IPS-20b (cell line): ENCODE data around the gene TMEM132E.

ENCODE experiments used
- H3K27ac ChIP-seq: one replicate; pipeline ENCODE4 v1.5.1; 2013; ENCODE audit warnings: low read length
- H3K27me3 ChIP-seq: 2 replicates; pipeline ENCODE4 v1.6.1; 2013; ENCODE audit warnings: mild to moderate bottlenecking, low read length, inconsistent platforms; ENCODE audit not compliant: insufficient read depth
- H3K36me3 ChIP-seq: 2 replicates; pipeline ENCODE4 v1.6.1; 2013; ENCODE audit warnings: low read depth, mild to moderate bottlenecking, inconsistent platforms, low read length, moderate library complexity; ENCODE audit not compliant: insufficient read depth
- H3K4me1 ChIP-seq: 2 replicates; pipeline ENCODE4 v1.6.1; 2013; ENCODE audit warnings: mild to moderate bottlenecking, control low read depth, inconsistent platforms, low read length, moderate library complexity; ENCODE audit not compliant: insufficient read depth
- H3K4me3 ChIP-seq: 2 replicates; pipeline ENCODE4 v1.5.1; 2013; ENCODE audit warnings: mild to moderate bottlenecking, low read length, inconsistent platforms
- H3K9ac ChIP-seq: 2 replicates; pipeline ENCODE4 v1.6.1; 2013; ENCODE audit warnings: low read depth, mild to moderate bottlenecking, inconsistent platforms, low read length, moderate library complexity
- H3K9me3 ChIP-seq: 2 replicates; pipeline ENCODE4 v1.6.1; 2013; ENCODE audit warnings: mild to moderate bottlenecking, low read depth, low read length, inconsistent platforms; ENCODE audit not compliant: insufficient read depth

TMEM132E gene

GRCh38 chr17:34623856-34624766 is 44.7 kb downstream of the TMEM132E start:
- Histone ChIP-seq H3K9ac (no peak overlapping the region), H3K27me3 (peaks cover 45% of the 10 kb centered on the region), H3K4me1 (peaks cover 12% of the 10 kb centered on the region; the same call in 1 of the 2 replicates), H3K4me3 (no peak overlapping the region), H3K9me3 (no peaks in the 10 kb centered on the region), H3K27ac (no peak overlapping the region), H3K36me3 (no peaks in the 10 kb centered on the region)

GRCh38 chr17:34624767-34625383 is 45.5 kb downstream of the TMEM132E start:
- H3K36me3 ChIP-seq = no peaks in the 10 kb centered on the region
- H3K27me3 ChIP-seq = peaks cover 45% of the 10 kb centered on the region
- peak overlapping the region; percentile 22; the same call in 1 of the 2 replicates for H3K4me3 ChIP-seq

GRCh38 chr17:34626121-34626681 is 46.8 kb downstream of the TMEM132E start:
- no peak overlapping the region for H3K27ac ChIP-seq

More at GRCh38 chr17:34624767-34625383, 45.5 kb downstream of the TMEM132E start:
- Histone ChIP-seq H3K9me3 (no peaks in the 10 kb centered on the region), H3K4me1 (peaks cover 12% of the 10 kb centered on the region; the same call in 1 of the 2 replicates), H3K9ac (no peak overlapping the region), H3K27ac (no peak overlapping the region)

GRCh38 chr17:34628879-34629278 is 49.5 kb downstream of the TMEM132E start:
- Histone ChIP-seq H3K4me1 (peaks cover 12% of the 10 kb centered on the region; the same call in 1 of the 2 replicates), H3K27me3 (peaks cover 53% of the 10 kb centered on the region)

More at GRCh38 chr17:34626121-34626681, 46.8 kb downstream of the TMEM132E start:
- no peaks in the 10 kb centered on the region for H3K9me3 ChIP-seq
- H3K4me1 ChIP-seq = peaks cover 12% of the 10 kb centered on the region; the same call in 1 of the 2 replicates
- no peak overlapping the region for H3K9ac ChIP-seq
- H3K27me3 ChIP-seq = peaks cover 45% of the 10 kb centered on the region
- no peak overlapping the region for H3K4me3 ChIP-seq
- no peaks in the 10 kb centered on the region for H3K36me3 ChIP-seq

GRCh38 chr17:34633351-34633750 is 54.0 kb downstream of the TMEM132E start:
- no peaks in the 10 kb centered on the region for H3K9me3 ChIP-seq
- no peak overlapping the region for H3K4me3 ChIP-seq
- H3K36me3 ChIP-seq = no peaks in the 10 kb centered on the region
- H3K27ac ChIP-seq = no peak overlapping the region
- no peaks in the 10 kb centered on the region for H3K4me1 ChIP-seq
- peaks cover 54% of the 10 kb centered on the region for H3K27me3 ChIP-seq
- H3K9ac ChIP-seq = no peak overlapping the region

More at GRCh38 chr17:34628879-34629278, 49.5 kb downstream of the TMEM132E start:
- Histone ChIP-seq H3K4me3 (no peak overlapping the region), H3K36me3 (no peaks in the 10 kb centered on the region), H3K9ac (no peak overlapping the region), H3K9me3 (no peaks in the 10 kb centered on the region), H3K27ac (no peak overlapping the region)

GRCh38 chr17:34633760-34634159 is 54.4 kb downstream of the TMEM132E start:
- H3K9ac ChIP-seq = no peak overlapping the region
- H3K27ac ChIP-seq = no peak overlapping the region
- no peaks in the 10 kb centered on the region for H3K36me3 ChIP-seq
- H3K4me1 ChIP-seq = no peaks in the 10 kb centered on the region
- no peaks in the 10 kb centered on the region for H3K9me3 ChIP-seq
- no peak overlapping the region for H3K4me3 ChIP-seq
- H3K27me3 ChIP-seq = peaks cover 55% of the 10 kb centered on the region

- Histone ChIP-seq H3K4me1 (no peaks in the 10 kb centered on the region), H3K27ac (no peak overlapping the region), H3K36me3 (no peaks in the 10 kb centered on the region), H3K4me3 (no peak overlapping the region), H3K9me3 (no peaks in the 10 kb centered on the region), H3K27me3 (peaks cover 64% of the 10 kb centered on the region), H3K9ac (no peak overlapping the region)
These were observed 55.3 kb downstream of the TMEM132E start for GRCh38 chr17:34634551-34635160.

GRCh38 chr17:34635876-34636275 is 56.5 kb downstream of the TMEM132E start:
- Histone ChIP-seq H3K9ac (no peak overlapping the region), H3K4me1 (no peaks in the 10 kb centered on the region), H3K9me3 (no peaks in the 10 kb centered on the region), H3K36me3 (no peaks in the 10 kb centered on the region), H3K4me3 (no peak overlapping the region), H3K27ac (no peak overlapping the region), H3K27me3 (peaks cover 75% of the 10 kb centered on the region)

- Histone ChIP-seq H3K27me3 (peaks cover 80% of the 10 kb centered on the region), H3K27ac (no peak overlapping the region), H3K4me3 (no peak overlapping the region), H3K36me3 (no peaks in the 10 kb centered on the region), H3K9ac (no peak overlapping the region), H3K9me3 (no peaks in the 10 kb centered on the region), H3K4me1 (no peaks in the 10 kb centered on the region)
These were observed 57.7 kb downstream of the TMEM132E start for GRCh38 chr17:34637041-34637547.

GRCh38 chr17:34637548-34638525 is 58.5 kb downstream of the TMEM132E start:
- H3K9me3 ChIP-seq = no peaks in the 10 kb centered on the region
- peaks cover 78% of the 10 kb centered on the region for H3K27me3 ChIP-seq
- H3K4me1 ChIP-seq = no peaks in the 10 kb centered on the region
- H3K36me3 ChIP-seq = no peaks in the 10 kb centered on the region
- H3K4me3 ChIP-seq = no peak overlapping the region
- no peak overlapping the region for H3K27ac ChIP-seq
- H3K9ac ChIP-seq = no peak overlapping the region
